Effector memory CD4-positive, alpha-beta T cell (primary cell): ENCODE measurements around the gene STK24.

Source experiments
- DNase-seq, 3 donors: peaks; one replicate each; pipeline ENCODE4 v3.0.0-alpha.2; 2020
- H3K27ac ChIP-seq: 2 replicates; pipeline ENCODE4 v1.7.0; 2013; ENCODE audit warnings: mild to moderate bottlenecking, low read length, moderate library complexity; ENCODE audit not compliant: insufficient read depth, poor library complexity, severe bottlenecking
- H3K27me3 ChIP-seq: replicated peaks from 2 replicates; pipeline ENCODE4 v1.7.0; 2013; ENCODE audit warnings: mild to moderate bottlenecking, low read length; ENCODE audit not compliant: insufficient read depth, control insufficient read depth, poor library complexity, severe bottlenecking
- H3K36me3 ChIP-seq: 2 replicates; pipeline ENCODE4 v1.7.0; 2013; ENCODE audit warnings: mild to moderate bottlenecking, low read length, moderate library complexity; ENCODE audit not compliant: control insufficient read depth, insufficient read depth
- H3K4me1 ChIP-seq: 2 replicates; pipeline ENCODE4 v1.7.0; 2013; ENCODE audit warnings: low read length, mild to moderate bottlenecking; ENCODE audit not compliant: control insufficient read depth, insufficient read depth, poor library complexity, severe bottlenecking
- H3K4me3 ChIP-seq: 2 replicates; pipeline ENCODE4 v1.7.0; 2013; ENCODE audit warnings: low read length, low read depth, mild to moderate bottlenecking; ENCODE audit not compliant: insufficient read depth, poor library complexity, severe bottlenecking
- H3K9me3 ChIP-seq: 2 replicates; pipeline ENCODE4 v1.7.0; 2013; ENCODE audit warnings: mild to moderate bottlenecking, low read length, moderate library complexity; ENCODE audit not compliant: control insufficient read depth

STK24 gene

DNA sequence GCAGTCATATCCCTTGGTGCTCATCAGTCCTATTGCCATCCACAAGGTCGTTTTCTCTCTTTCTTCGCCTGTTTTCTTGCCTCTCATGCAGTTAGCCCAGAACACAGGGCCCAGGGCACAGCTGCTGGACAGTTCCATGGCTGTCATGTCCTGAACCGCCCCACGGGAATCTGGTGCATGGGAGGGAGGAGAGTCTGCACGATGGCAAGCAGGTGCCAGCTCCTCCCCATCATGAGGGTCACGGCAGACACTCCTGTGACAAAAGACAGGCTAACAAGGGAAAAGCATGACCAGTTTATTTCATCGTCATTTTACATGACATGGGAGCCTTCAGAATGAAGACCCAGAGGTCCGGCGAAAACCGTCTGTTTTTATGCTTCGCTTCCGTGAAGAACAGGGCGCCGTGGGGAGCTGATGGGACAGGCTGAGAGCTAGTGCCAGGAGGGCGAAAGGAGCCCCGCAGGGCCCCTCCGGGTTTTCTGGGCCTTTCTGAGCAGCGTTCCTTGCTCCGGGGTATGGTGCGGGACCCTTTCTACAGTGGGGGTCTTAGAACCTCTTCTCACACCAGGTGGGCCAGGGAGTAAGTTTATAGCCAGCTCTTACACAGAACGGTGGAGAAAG lies 135.7 kb downstream of the STK24 start:
- H3K4me1 ChIP-seq: peaks cover 7% of the 10 kb centered on the region
- no peaks in the 10 kb centered on the region for H3K9me3 ChIP-seq
- H3K27me3 ChIP-seq: no peaks in the 10 kb centered on the region
- no peak overlapping the region for H3K4me3 ChIP-seq
- no peak for DNase-seq
- H3K36me3 ChIP-seq: no peaks in the 10 kb centered on the region
- H3K27ac ChIP-seq: no peak overlapping the region

DNA sequence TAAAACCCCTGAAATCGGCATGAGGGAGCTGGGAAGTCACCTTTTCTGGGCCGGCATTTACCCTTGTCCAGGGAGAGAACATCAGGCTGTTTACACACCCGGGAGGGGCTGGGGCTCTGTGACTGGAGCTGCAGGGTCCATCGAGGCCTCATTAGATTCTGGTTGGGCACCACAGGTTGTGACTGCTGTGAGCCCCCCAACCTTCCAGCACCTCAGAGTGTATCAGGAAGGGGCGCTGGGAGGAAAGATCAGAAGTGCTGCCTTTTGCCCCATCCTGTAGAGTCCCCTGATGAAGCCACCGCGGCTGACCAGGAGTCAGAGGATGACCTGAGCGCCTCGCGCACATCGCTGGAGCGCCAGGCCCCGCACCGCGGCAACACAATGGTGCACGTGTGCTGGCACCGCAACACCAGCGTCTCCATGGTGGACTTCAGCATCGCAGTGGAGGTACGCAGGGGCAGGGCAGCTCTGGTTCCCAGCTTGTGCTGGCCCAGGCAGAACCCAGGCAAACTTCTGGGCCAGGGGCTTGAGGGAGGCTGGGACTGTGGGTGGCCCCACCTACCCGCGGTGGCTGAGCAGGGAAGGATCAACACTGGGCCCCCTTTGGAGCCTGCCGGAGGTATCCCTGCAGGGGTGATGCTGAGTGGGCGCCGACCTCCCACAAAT lies 136.4 kb downstream of the STK24 start:
- H3K4me3 ChIP-seq: no peak overlapping the region
- H3K9me3 ChIP-seq: no peaks in the 10 kb centered on the region
- H3K4me1 ChIP-seq: peaks cover 6% of the 10 kb centered on the region
- no peak overlapping the region for H3K27ac ChIP-seq
- H3K27me3 ChIP-seq: no peaks in the 10 kb centered on the region
- no peaks in the 10 kb centered on the region for H3K36me3 ChIP-seq
- no peak for DNase-seq

DNA sequence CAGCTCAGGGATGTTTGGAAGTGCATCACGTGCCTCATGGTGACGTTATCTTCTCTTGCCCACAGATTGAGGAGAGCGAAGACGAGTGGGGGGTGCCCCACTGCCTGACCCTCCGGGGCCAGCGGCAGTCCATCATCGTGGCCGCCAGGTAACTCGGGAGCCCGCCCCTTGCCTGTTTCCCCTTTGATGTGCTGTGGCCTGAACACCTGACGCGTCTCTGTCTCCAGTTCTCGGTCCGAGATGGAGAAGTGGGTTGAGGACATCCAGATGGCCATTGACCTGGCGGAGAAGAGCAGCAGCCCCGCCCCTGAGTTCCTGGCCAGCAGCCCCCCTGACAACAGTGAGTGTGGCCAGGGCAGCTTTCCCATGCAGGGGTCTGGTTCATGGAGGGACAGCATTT lies 137.0 kb downstream of the STK24 start:
- Histone ChIP-seq H3K27ac (no peak overlapping the region), H3K4me3 (no peak overlapping the region), H3K36me3 (no peaks in the 10 kb centered on the region), H3K9me3 (no peaks in the 10 kb centered on the region), H3K27me3 (no peaks in the 10 kb centered on the region), H3K4me1 (peaks cover under 1% of the 10 kb centered on the region)
- no peak for DNase-seq

DNA sequence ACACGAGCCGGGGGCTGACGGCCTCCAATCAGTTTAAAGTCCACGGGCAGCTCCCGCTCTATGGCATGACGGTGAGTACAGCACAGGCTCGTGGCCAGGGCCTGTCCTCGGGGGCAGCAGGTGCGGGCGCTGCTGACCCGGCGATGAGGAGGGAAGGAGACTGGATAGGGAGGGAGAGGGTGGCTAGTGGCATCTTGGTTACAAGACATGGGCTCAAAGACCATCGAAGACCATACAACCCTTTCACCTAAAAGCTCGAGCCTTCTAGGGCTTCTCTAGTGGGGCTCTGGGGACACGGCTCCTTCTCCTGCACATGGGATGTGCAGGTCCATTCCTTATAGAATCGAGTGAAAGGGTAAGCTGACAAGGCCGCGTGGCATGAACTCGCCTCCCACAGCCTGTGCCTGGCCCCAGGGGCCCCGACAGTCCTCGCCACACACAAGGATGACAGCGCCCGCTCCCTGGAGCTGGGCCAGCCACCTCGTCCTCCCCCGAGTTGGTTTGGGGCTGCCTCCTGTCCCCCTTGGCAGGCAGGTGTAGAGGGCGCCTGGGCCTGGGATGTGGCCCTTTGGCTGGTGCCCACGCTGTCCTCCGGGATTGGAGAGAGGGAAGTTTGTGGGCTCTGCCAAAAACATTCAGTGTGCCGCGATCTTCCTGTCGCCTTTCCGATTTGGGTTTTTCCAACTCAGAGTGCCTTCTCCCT lies 137.6 kb downstream of the STK24 start:
- Histone ChIP-seq H3K4me1 (no peaks in the 10 kb centered on the region), H3K4me3 (no peak overlapping the region), H3K27me3 (no peaks in the 10 kb centered on the region), H3K36me3 (no peaks in the 10 kb centered on the region), H3K27ac (no peak overlapping the region), H3K9me3 (no peaks in the 10 kb centered on the region)
- DNase-seq: no peak

DNA sequence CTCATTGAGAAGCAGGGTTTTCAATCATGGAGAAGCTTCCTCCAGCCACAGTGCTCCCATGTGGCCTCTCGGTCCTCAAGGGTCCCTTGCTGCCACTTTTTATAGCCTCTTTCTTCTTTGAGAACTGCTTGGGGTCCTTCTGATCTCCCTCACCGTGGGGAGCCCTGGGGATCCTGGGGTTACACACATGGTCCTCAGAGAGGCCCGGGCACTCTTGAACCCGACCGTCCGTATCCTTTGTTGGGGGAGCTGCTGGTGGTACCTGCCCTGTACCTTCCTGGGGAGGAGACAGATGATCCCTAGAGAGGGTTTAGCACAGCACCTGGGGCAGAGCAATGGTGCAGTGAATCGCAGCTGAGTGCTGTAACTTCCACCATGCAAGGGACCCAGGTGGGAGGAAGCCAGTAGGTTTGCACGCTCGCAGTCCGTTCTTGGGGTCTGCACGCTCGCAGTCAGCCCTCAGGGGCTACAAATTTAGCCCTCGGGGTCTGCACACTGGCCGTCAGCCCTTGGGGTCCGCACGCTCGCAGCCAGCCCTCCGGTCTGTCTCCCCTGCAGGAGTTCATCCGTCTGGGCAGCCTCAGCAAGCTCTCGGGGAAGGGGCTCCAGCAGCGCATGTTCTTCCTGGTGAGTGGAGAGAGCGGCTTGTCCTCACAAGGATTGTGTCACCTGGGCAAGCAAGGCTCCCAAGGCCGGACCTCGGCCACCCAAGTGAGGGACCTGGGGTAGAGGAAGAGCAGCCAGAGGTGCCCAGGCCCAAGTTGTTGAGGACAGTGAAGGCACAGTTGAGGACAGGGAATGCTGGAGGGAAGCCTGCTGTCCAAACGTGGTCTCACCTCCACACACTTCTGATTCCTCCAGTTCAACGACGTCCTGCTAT lies 138.4 kb downstream of the STK24 start:
- Histone ChIP-seq H3K9me3 (no peaks in the 10 kb centered on the region), H3K27me3 (no peaks in the 10 kb centered on the region), H3K4me3 (no peak overlapping the region), H3K36me3 (no peaks in the 10 kb centered on the region), H3K27ac (no peak overlapping the region), H3K4me1 (no peaks in the 10 kb centered on the region)
- DNase-seq: no peak

DNA sequence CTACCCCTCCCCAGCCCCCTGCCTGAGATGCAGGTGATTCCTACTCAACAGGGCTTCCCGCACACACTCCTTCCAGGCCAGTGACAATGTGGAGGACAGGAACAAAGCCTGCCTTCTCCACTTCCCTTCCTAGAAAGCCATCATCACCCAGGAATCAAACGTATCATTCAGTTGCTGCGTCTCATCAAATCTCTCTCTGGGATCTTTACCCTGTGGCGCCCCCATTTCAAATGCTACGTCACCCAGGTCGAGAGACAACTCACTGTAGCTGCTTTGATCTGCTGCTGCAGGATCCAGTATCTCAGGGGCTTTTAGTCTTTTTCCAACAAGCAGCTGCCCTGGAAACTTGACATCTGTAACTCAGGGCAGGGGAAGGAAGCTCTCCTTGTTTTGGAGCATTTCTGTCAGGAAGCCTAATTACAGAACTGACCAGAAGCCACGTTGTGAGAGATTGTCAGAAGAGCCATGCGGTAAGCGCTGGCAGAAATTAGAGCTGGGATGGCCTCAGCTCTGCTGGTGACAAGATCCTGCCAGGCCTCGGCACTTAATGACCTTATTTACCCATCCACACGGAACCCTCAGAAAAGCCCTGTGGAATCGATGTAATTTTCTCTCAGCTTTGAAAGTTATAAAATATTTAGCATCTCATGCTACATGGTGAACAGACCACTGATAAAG lies 140.5 kb downstream of the STK24 start:
- no peak for DNase-seq
- H3K9me3 ChIP-seq: no peaks in the 10 kb centered on the region
- H3K4me3 ChIP-seq: no peak overlapping the region
- no peaks in the 10 kb centered on the region for H3K27me3 ChIP-seq
- no peaks in the 10 kb centered on the region for H3K36me3 ChIP-seq
- H3K27ac ChIP-seq: no peak overlapping the region
- no peaks in the 10 kb centered on the region for H3K4me1 ChIP-seq

DNA sequence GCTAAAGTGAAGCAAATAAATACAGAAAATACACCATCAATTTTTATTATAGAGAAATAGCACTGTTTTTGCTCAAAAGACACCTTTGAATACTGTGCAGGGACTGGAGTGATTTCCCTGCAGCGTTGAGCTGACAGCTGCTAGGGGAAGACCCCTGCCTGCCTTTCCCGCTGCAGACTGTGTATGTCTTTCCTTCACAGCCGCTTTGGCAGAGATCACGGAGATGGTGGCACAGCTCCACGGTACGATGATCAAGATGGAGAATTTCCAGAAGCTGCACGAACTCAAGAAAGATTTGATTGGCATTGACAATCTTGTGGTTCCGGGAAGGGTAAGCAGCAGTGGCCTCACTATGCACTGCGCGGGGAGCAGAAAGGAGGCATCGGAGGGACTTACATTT lies 141.5 kb downstream of the STK24 start:
- Histone ChIP-seq H3K27ac (no peak overlapping the region), H3K27me3 (no peaks in the 10 kb centered on the region), H3K4me1 (no peaks in the 10 kb centered on the region), H3K4me3 (no peak overlapping the region), H3K9me3 (no peaks in the 10 kb centered on the region), H3K36me3 (no peaks in the 10 kb centered on the region)
- DNase-seq: no peak

DNA sequence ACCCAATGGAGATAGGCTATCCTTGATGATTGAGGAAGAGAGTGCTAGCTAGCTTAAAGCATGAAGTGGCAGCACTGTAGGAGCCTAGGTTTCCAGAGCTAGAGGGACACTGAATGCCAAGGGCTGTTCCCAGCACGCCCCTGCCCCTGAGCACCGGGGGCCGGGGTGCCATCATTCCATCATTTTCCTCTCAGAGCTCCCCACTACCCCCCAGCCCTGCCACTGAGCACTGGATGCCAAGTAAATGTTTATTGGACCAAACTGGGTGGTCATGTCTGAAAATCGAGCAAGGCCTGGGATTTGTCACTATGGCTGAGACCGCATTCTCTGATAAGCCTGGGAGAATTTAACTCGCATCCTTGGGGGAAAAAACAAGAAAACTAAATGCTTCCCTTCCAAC lies 142.8 kb downstream of the STK24 start:
- Histone ChIP-seq H3K9me3 (no peaks in the 10 kb centered on the region), H3K4me3 (no peak overlapping the region), H3K36me3 (no peaks in the 10 kb centered on the region), H3K27ac (no peak overlapping the region), H3K27me3 (no peaks in the 10 kb centered on the region), H3K4me1 (no peaks in the 10 kb centered on the region)
- no peak for DNase-seq

DNA sequence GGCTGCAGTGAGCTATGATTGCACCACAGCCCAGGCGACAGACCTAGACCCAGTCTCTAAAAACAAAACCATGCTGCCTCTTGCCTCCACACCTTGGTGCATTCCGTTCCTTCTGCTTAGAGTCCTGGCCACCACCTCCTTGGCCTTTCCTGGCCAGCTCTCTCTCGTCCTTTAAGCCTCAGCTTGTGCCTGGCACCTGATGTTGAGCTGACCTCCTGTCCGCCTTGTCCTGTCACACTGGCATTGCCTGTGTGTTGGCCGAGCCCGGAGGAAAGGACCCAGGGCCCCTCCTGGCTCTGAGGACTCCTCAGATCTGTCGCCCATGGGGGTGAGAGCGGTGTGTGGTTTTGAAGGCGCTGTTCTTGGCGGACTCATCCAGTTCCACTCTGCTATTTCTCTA lies 143.3 kb downstream of the STK24 start:
- Histone ChIP-seq H3K4me1 (no peaks in the 10 kb centered on the region), H3K9me3 (no peaks in the 10 kb centered on the region), H3K27ac (no peak overlapping the region), H3K36me3 (no peaks in the 10 kb centered on the region), H3K27me3 (no peaks in the 10 kb centered on the region), H3K4me3 (no peak overlapping the region)
- no peak for DNase-seq
